Measurements from ENCODE around the gene DIPK1B.

- TF ChIP-seq CTCF (IDR thresholded peaks at IDR 0.05; ENCODE audit: borderline replicate concordance, extremely low read depth, low read length, poor library complexity, severe bottlenecking): no peak
- TF ChIP-seq EZH2 (IDR thresholded peaks at IDR 0.05; ENCODE audit: borderline replicate concordance, low read depth, low read length, severe bottlenecking): no peak
Observed at GRCh38 chr9:136665111-136665703, 47.2 kb upstream of the DIPK1B start.
